Keratinocyte (primary cell): ENCODE measurements around the gene ARRB1.

ENCODE experiments used
- EZH2 ChIP-seq: IDR thresholded peaks from one replicate; pipeline ENCODE4 v1.6.1; 2012; ENCODE audit warnings: inconsistent platforms, mild to moderate bottlenecking, low read length, moderate library complexity
- TF ChIP-seq, protein P1 (sequence below), 3 experiments: IDR thresholded peaks in 1 of 3; conservative IDR thresholded peaks in 1 of 3; optimal IDR thresholded peaks in 1 of 3; 2 replicates in 2 of 3; 3 replicates in 1 of 3; pipeline versions ENCODE3 to v1.5.1; 2011; ENCODE audit warnings: low read length in 3 of 3, mild to moderate bottlenecking in 3 of 3, moderate library complexity in 2 of 3, control low read depth in 1 of 3, inconsistent platforms in 1 of 3; ENCODE audit not compliant: insufficient read depth in 2 of 3; ENCODE audit errors: extremely low read depth in 1 of 3

DNA sequence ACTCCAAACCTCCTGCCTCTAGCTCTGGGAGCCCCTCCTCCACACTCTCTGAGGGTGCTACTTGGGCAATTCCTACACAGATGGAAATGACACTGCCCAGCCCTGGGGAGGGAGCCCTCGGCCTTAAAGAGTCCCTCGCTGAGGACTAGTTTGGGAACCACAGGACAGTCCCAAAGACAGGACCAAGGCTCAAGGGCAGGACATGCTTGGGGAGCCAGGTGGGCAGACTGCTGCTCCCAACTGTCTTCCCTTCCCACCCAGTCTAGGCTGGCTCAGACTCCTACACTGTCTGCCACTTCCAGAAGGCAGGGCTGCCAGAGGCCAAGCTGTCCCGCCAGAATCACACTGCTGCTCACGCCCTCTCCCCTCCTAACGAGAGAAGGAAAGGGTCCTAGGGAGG, 9.8 kb downstream of the ARRB1 start:
- TF ChIP-seq, protein P1, sequence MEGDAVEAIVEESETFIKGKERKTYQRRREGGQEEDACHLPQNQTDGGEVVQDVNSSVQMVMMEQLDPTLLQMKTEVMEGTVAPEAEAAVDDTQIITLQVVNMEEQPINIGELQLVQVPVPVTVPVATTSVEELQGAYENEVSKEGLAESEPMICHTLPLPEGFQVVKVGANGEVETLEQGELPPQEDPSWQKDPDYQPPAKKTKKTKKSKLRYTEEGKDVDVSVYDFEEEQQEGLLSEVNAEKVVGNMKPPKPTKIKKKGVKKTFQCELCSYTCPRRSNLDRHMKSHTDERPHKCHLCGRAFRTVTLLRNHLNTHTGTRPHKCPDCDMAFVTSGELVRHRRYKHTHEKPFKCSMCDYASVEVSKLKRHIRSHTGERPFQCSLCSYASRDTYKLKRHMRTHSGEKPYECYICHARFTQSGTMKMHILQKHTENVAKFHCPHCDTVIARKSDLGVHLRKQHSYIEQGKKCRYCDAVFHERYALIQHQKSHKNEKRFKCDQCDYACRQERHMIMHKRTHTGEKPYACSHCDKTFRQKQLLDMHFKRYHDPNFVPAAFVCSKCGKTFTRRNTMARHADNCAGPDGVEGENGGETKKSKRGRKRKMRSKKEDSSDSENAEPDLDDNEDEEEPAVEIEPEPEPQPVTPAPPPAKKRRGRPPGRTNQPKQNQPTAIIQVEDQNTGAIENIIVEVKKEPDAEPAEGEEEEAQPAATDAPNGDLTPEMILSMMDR (optimal IDR thresholded peaks at IDR 0.05 in 1 of 3, IDR thresholded peaks at IDR 0.05 in 1 of 3, conservative IDR thresholded peaks at IDR 0.05 in 1 of 3; ENCODE audit: extremely low read depth in 1 of 3, insufficient read depth in 2 of 3, low read length in 3 of 3): no peak
- TF ChIP-seq EZH2: no peak
